ENCODE data around the gene GPR139.

The GPR139 gene
- 0 reads per million in 3 experiments for total RNA-seq

GRCh38 chr16:20073203-20074098, at the start of gene GPR139:
GPR139 (minus strand) TSS chr16:20073890; CDS start chr16:20073616, 274 bp downstream.
- no peak for DNase-seq

DNA sequence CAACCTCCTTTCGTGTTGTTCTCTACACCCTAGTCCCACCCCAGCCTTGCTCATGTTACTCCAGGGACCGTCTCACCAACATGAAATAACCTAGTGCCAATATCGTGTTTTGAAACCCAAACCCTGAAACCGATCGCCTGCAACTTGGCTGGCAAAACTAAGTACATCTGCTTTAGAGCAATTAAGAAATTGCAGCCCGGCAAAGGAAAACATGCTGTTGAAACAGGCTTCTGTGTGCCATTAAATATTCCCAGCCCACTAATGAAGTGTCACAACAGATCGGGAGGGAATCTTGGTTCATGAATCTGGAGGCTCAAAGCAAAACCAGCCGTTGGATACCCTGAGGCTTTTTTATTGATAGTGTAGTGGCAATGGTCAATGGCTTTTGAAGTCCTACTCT, 48.3 kb upstream of the GPR139 start:
- DNase-seq: no peak

DNA sequence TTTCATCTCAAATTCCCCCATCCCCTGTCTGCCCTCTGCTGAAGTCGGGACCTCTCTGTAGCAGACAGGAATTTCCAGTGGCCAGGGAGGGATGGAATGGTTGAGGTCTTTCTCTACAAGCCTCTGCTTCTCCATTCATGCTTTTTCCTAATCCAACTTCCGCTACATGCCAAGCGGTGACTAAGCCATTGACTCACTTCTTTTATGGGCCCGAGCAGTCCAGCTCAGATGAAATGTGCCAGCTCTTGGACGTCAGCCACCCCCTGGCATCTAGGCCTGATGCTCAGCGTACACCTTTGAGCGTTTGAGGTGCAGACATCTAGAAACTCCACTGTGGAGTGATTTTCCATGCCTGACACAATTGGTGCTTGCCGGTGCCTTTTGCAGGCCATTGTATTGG, 40.7 kb upstream of the GPR139 start:
- no peak for DNase-seq

DNA sequence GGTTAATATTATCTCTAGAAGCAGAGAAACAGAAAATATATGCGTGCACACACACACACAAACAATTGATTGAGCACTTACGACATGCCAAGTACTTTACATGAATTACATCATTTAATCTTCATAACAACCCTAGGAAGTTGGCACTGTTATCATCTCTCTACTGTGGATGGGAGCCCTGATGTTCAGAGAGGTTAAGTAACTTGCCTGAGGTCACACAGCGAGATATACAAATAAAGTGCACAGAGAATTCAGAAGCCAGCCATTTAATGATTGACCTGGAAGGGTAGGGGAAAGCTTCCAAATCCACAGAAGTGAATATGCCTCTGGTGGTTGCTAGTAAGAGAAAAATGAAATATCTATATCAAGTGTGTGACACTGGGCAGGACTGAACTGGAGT, 37.5 kb upstream of the GPR139 start:
- no peak for DNase-seq

GRCh38 chr16:20107083-20107482, 33.4 kb upstream of the GPR139 start:
- DNase-seq: no peak

GRCh38 chr16:20104563-20105183, 31.0 kb upstream of the GPR139 start:
- no peak for DNase-seq

DNA sequence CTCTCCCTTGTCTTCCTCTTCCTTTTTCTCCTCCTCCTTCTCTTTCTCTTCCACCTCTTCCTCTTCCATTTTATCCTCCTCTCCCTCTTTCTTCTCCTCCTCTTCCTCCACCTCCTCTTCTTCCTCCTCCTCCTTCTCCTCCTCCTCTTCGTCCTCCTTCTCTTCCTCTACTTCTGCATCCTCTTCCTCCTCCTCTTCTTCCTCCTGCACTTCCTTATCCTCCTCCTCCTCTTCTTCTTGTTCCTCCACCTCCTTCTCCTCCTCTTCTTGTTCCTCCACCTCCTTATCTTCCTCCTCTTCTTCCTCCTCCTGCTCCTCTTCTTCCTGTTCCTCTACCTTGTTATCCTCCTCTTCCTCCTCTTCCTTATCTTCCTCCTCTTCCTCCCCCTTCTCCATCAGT, 28.8 kb upstream of the GPR139 start:
- no peak for DNase-seq

DNA sequence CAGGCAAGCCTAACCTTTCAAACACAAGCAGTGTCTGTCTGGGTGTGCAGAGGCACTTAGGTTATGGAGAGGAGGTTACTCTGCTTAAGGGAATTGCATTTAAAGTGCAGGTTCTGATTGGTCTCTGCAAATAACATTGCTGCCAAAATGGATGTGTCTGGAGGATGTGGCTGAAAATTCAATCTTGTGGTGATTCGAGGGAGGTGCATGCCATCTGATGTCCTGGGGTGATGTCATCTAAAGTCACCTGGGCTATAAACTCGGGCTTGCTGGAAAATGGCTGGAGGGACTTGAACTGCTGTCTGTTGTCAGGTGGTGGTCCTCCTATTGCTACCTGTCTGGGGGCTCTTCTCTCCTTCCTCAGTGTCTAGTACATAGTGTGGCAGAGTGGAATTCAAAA, 28.3 kb upstream of the GPR139 start:
- DNase-seq: no peak

DNA sequence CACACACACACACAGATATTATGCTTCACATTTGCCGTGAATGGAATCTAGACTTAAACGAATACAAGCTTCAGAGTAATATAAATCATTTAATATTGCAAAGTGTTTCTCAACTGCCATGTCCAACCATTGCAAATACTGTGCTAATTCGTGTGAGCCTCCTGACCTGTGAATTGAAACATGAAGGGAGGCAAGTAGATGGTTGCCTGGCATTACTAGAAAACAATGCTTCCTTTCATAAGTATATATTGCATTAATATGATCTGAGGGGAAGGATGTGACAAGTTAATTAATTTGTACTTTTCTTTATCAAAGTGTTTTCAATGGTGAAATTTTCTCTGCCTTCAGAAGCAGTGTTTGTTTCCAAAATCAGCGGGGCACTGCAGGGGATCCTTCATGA, 25.7 kb upstream of the GPR139 start:
- no peak for DNase-seq

GRCh38 chr16:20094157-20094556, 20.5 kb upstream of the GPR139 start:
- no peak for DNase-seq

- no peak for DNase-seq
Observed at GRCh38 chr16:20089246-20089965, 15.7 kb upstream of the GPR139 start.

DNA sequence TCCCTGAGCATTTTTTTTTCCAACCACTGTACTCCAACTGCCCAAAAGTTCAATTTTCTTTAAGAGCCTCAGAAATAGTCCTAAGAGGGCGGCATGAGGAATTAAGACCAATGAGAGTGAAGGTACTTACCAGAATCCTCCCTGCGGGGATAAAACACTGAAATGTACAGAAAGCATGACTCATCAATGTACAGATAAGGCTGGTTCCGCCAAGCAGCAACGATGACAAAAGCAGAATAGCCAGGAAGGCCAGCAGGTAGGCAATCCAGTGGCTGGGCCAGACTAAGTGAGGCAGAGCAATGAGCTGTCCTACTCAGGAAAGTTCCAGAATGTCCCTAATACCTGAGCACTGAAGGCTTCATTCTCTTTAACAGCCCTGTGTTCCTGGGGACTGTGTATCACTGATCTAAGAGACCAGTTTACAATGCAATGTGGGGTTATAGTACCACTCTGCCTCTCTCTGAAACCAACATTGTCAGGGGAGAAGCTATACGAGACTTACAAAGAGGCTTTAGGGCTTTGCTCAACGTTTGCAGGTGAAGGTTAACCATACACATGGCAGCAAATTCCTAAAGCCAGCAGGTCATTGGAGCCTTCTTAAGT, 11.0 kb upstream of the GPR139 start:
- no peak for DNase-seq

DNA sequence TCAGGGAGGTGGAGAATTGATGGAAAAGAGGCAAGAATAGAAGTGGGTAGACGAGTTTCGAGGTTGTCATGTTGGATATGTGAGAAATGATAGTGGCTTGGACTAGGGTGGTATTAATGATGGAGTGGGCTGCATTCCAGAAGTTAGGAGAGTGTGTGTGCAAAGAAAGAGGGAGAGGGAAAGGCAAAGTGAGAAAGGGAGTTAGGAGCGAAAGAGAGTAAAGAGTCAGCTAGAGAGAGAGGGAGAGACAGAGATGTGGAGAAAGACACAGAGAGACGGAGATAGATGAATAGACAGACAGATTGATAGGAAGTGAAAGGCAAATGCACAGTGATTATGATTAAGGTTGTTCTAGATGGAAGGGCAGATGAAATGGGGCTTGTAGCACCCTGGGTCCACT, 5.4 kb upstream of the GPR139 start:
- no peak for DNase-seq

DNA sequence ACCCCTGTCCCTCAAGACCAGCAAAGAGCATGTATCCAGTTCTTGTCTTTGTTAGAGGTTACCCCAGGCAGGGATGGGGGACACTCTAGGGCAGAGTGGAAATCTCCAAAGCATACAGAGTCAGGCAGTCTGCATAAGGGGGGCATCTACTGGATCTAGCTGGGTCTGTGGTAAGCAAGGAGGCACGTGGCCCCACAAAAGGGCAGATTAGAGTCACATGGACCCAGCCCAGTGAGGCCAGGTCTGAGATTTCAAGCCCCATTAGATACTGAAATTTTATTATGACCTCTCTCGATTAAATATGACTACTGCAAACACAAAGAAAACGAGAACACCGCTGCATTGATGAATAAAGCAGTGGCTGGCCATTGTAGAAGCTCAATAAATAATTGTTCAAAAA, 1.6 kb upstream of the GPR139 start:
- no peak for DNase-seq

GRCh38 chr16:20074099-20074991, 655 bp upstream of the GPR139 start:
- no peak for DNase-seq

GRCh38 chr16:20072874-20073202, 852 bp downstream of the GPR139 start:
- no peak for DNase-seq

DNA sequence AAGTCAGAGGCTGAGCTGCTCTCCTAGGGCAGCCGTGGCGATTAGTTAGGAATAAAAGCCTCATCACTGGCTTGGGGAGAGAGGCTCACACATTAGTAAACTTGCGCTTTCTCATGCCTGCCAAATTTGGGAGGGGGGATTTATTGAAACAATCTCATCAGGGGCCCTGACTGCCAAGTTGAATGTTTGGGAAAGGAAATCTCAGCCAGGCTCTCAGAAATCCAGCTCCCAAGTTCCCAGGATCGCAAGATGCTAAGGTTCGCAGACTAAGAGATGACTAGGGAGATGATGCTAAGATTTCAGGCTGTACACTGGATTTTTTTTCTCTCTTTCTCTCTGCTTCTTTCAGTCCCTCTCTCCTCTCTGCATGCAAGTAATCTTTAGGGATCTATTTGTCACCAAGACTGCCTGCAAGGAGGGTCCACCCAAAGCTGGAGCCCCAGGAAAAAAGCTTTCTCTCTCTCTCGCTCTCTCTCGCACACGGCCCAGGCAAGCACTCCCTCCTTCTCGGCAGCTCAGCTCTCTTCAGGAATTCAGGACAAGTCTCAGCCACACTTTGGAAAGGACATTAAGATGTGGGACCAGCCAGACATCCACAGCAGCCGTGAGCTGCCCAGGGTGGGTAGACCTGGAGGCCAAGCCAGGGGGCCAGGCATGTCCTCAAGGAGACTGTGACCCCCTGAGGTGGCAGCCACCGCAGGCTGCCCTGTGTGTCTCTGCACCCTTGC, 1.4 kb downstream of the GPR139 start:
- no peak for DNase-seq

GRCh38 chr16:20064931-20065330, 8.8 kb downstream of the GPR139 start:
- no peak for DNase-seq

DNA sequence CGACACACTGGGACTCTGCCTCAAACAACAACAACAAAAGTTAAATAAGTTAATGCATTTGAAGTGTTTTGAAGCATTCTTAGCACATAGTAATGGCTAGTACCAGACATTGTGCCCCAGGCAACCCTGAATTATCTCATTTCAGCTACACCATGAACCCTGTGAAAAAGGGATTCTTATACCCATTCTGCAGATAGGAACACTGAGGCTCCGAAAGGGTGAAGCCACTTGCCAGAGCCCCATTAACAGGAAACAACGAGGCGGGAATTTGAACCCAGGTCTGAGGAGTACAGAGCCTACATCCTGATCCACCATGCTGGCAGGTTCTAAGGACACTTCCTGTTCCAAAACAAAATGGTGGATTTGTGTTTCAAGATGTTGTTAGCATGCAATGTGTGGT, 9.2 kb downstream of the GPR139 start:
- DNase-seq: no peak

DNA sequence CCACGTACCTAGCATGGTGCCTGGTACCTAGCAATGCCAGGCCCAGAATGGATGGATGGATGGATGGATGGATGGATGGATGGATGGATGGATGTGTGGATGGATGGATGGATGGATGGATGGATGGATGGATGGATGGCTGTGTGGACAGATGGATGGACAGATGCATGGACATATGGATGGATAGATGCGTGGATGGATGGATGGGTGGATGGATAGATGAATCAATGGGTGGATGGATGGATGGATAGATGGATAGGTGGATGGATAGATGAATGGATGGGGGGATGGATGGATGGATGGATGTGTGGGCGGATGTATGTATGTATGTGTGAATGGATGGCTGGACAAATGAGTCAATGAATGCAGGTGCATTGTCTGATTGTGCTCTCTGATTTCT, 12.6 kb downstream of the GPR139 start:
- no peak for DNase-seq

DNA sequence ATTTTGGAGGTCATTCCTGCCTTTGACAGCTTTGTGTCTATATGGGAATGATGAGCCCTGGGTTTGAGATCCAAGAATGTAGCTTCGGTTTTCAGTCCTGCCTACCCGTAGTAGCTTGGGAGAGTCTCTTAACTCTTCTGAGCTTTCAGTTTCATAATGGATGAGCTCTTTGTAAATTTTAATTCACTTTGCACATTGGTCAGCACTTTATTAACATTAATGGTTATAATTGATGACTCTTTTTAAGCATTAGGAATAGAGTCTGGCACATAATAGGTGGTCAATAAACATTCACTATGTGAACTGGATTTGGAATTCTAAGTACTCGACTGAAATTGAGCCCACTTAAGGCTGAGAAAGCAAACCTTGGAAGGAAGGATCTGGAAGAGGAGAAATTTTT, 17.3 kb downstream of the GPR139 start:
- DNase-seq: no peak

- no peak for DNase-seq
Observed at GRCh38 chr16:20053336-20053735, 20.4 kb downstream of the GPR139 start.

Measured in central memory CD4-positive, alpha-beta T cell (primary cell).